Suprapubic skin (tissue), 4 donors: ENCODE measurements around the gene IFNA8.

ENCODE experiments used
- EP300 ChIP-seq: sonication (generic); formaldehyde crosslinking; IDR thresholded peaks from one replicate; pipeline ENCODE4 v1.6.1; 2017; ENCODE audit warnings: antibody characterized with exemption
- POLR2A ChIP-seq, 2 donors: fragments of 450-650 bp; IDR thresholded peaks; one replicate each; pipeline ENCODE4 v1.6.1; 2017; ENCODE audit warnings: antibody characterized with exemption in 2 of 2, mild to moderate bottlenecking in 2 of 2, moderate library complexity in 2 of 2
- POLR2AphosphoS5 ChIP-seq, 3 donors: sonication (generic); formaldehyde crosslinking; IDR thresholded peaks; one replicate each; pipeline ENCODE4 v1.6.1; 2017; ENCODE audit warnings: antibody characterized with exemption in 3 of 3
- TF ChIP-seq, protein P1 (sequence below), 2 donors: fragments of 200-600 bp in 1 of 2; fragments of 450-650 bp in 1 of 2; sonication (generic) in 1 of 2; IDR thresholded peaks; one replicate each; pipeline ENCODE4 v1.5.1; 2016 to 2019; ENCODE audit warnings: antibody characterized with exemption in 2 of 2, mild to moderate bottlenecking in 1 of 2, moderate library complexity in 1 of 2

DNA sequence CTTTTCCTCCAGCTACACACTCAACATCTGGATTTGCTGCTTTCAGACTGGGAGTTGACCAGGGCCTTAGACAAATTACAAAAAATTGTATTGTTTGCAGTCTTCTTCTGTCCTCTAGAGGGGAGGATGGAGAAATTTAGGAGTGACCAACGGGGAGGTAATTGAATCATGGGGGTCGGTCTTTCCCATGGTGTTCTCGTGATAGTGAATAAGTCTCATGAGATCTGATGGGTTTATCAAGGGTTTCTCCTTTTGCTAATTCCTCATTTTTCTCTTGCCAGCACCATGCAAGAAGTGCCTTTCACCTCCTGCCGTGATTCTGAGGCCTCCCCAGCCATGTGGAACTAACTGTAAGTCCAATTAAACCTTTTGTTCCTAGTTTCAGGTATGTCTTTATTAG is 4.2 kb downstream of the IFNA8 start:
- TF ChIP-seq POLR2A (IDR thresholded peaks at IDR 0.05) (no peak), EP300 (no peak), POLR2AphosphoS5 (IDR thresholded peaks at IDR 0.05) (no peak)
- TF ChIP-seq, protein P1, sequence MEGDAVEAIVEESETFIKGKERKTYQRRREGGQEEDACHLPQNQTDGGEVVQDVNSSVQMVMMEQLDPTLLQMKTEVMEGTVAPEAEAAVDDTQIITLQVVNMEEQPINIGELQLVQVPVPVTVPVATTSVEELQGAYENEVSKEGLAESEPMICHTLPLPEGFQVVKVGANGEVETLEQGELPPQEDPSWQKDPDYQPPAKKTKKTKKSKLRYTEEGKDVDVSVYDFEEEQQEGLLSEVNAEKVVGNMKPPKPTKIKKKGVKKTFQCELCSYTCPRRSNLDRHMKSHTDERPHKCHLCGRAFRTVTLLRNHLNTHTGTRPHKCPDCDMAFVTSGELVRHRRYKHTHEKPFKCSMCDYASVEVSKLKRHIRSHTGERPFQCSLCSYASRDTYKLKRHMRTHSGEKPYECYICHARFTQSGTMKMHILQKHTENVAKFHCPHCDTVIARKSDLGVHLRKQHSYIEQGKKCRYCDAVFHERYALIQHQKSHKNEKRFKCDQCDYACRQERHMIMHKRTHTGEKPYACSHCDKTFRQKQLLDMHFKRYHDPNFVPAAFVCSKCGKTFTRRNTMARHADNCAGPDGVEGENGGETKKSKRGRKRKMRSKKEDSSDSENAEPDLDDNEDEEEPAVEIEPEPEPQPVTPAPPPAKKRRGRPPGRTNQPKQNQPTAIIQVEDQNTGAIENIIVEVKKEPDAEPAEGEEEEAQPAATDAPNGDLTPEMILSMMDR (IDR thresholded peaks at IDR 0.05) = no peak
